HG02763 (cell line): ENCODE results near the gene IL17RA.
A peak's percentile ranks its signal among the peaks of the same experiment; 100 is the strongest.
"Not testable (repeated sequence)": the region's sequence is repeated elsewhere in the genome, so short reads cannot be mapped to it uniquely, and the experiment has no call there.

Experiments used
- ATAC-seq: cut with Tn5 transposase; IDR thresholded peaks from one replicate; pipeline ENCODE4 v1.9.1; 2021; ENCODE audit warnings: mild to moderate bottlenecking, moderate library complexity; ENCODE audit not compliant: unreplicated experiment

The IL17RA gene

GRCh38 chr22:17084554-17085276, at the start of gene IL17RA:
TSS of gene IL17RA (plus strand) at chr22:17085000. CDS start at chr22:17085092, 92 bp downstream.
- peak; percentile 90 for ATAC-seq

- no peak for ATAC-seq
These were observed 49.6 kb upstream of the IL17RA start for GRCh38 chr22:17035246-17035645.

GRCh38 chr22:17035976-17036841, 48.6 kb upstream of the IL17RA start:
- ATAC-seq = not testable (repeated sequence)

GRCh38 chr22:17036842-17037711, 47.7 kb upstream of the IL17RA start:
- not testable (repeated sequence) for ATAC-seq

GRCh38 chr22:17043521-17043920, 41.3 kb upstream of the IL17RA start:
- ATAC-seq = no peak

GRCh38 chr22:17046566-17047348, 38.0 kb upstream of the IL17RA start:
- no peak for ATAC-seq

GRCh38 chr22:17047656-17048055, 37.1 kb upstream of the IL17RA start:
- no peak for ATAC-seq

- ATAC-seq = no peak
These were observed 28.7 kb upstream of the IL17RA start for GRCh38 chr22:17056058-17056457.

GRCh38 chr22:17056807-17057206, 28.0 kb upstream of the IL17RA start:
- no peak for ATAC-seq

- ATAC-seq = no peak
These were observed 26.6 kb upstream of the IL17RA start for GRCh38 chr22:17057959-17058814.

- ATAC-seq = no peak
These were observed 24.7 kb upstream of the IL17RA start for GRCh38 chr22:17060126-17060525.

- no peak for ATAC-seq
These were observed 21.2 kb upstream of the IL17RA start for GRCh38 chr22:17063411-17064106.

- ATAC-seq = no peak
These were observed 20.2 kb upstream of the IL17RA start for GRCh38 chr22:17064498-17065100.

- ATAC-seq = no peak
These were observed 19.4 kb upstream of the IL17RA start for GRCh38 chr22:17065433-17065832.

GRCh38 chr22:17072877-17073276, 11.9 kb upstream of the IL17RA start:
- ATAC-seq = no peak

- no peak for ATAC-seq
These were observed 10.2 kb upstream of the IL17RA start for GRCh38 chr22:17074648-17075002.

- no peak for ATAC-seq
These were observed 7.5 kb upstream of the IL17RA start for GRCh38 chr22:17077255-17077654.

GRCh38 chr22:17079572-17079971, 5.2 kb upstream of the IL17RA start:
- ATAC-seq = no peak
